ENCODE results near the gene A3GALT2. TPM values are rescaled to one million over a fixed set of nuclear protein-coding genes. Genes with fewer than 3 reads are reported as not detected.
A peak's percentile ranks its signal among the peaks of the same experiment; 100 is the strongest.

The A3GALT2 gene
- total RNA-seq, 1 experiment from 2014 or later, result not detected

GRCh38 chr1:33366762-33367484, 46.0 kb upstream of the A3GALT2 start:
- CTCF ChIA-PET, result interaction anchor here (1.0 to 2.4 kb wide), 2 partner anchors 71 kb away, joined by 5 to 11 read pairs; no protein-coding TSS in a partner anchor
- Mint-ChIP-seq H3K27ac (ENCODE audit: unreplicated experiment) (no peak overlapping the region), H3K27me3 (ENCODE audit: insufficient read depth, unreplicated experiment) (no peaks in the 10 kb centered on the region), H3K9me3 (ENCODE audit: unreplicated experiment) (no peaks in the 10 kb centered on the region), H3K4me3 (ENCODE audit: unreplicated experiment) (no peak overlapping the region), H3K4me1 (ENCODE audit: low read depth, unreplicated experiment) (peaks cover 8% of the 10 kb centered on the region), H3K36me3 (ENCODE audit: insufficient read depth, unreplicated experiment) (peaks cover 6% of the 10 kb centered on the region)
- POLR2A ChIA-PET, result no interaction called here
- BruUV-seq (replicated peaks), result no TSS peak
- peaks cover 18% of the 10 kb centered on the region; the same call in 1 of the 2 replicates for H3K4me1 ChIP-seq
- intact Hi-C loops (cut with micrococcal nuclease; ENCODE audit: unreplicated experiment), result loop anchor here (1.0 to 10.0 kb wide), 3 partner anchors 72 to 242 kb away; no protein-coding TSS in a partner anchor
- H3K27me3 ChIP-seq (replicated peaks; ENCODE audit: control insufficient read depth, insufficient read depth, low read length), result no peaks in the 10 kb centered on the region
- H3K4me3 ChIP-seq (ENCODE audit: low read depth, low read length), result no peak overlapping the region
- no peaks in the 10 kb centered on the region; the same call in 1 of the 2 replicates for H3K36me3 ChIP-seq (ENCODE audit: control insufficient read depth, insufficient read depth, low read length)
- no peaks in the 10 kb centered on the region for H3K9me3 ChIP-seq
- no peak for TF ChIP-seq CTCF (IDR thresholded peaks at IDR 0.05; ENCODE audit: insufficient read depth in 1 of 2, low read depth in 1 of 2, low read length in 1 of 2, severe bottlenecking in 1 of 2, unreplicated experiment in 1 of 2)
- no peak for DNase-seq

- Mint-ChIP-seq H3K4me1 (ENCODE audit: low read depth, unreplicated experiment) (peaks cover 8% of the 10 kb centered on the region), H3K4me3 (ENCODE audit: unreplicated experiment) (no peak overlapping the region), H3K36me3 (ENCODE audit: insufficient read depth, unreplicated experiment) (peaks cover 6% of the 10 kb centered on the region), H3K27me3 (ENCODE audit: insufficient read depth, unreplicated experiment) (no peaks in the 10 kb centered on the region), H3K27ac (ENCODE audit: unreplicated experiment) (no peak overlapping the region), H3K9me3 (ENCODE audit: unreplicated experiment) (no peaks in the 10 kb centered on the region)
- BruUV-seq (replicated peaks), result no TSS peak
- Histone ChIP-seq H3K27me3 (replicated peaks; ENCODE audit: control insufficient read depth, insufficient read depth, low read length) (no peaks in the 10 kb centered on the region), H3K4me1 (peaks cover 18% of the 10 kb centered on the region; the same call in 1 of the 2 replicates), H3K4me3 (ENCODE audit: low read depth, low read length) (no peak overlapping the region), H3K9me3 (no peaks in the 10 kb centered on the region), H3K36me3 (ENCODE audit: control insufficient read depth, insufficient read depth, low read length) (no peaks in the 10 kb centered on the region; the same call in 1 of the 2 replicates)
- CTCF ChIA-PET, result interaction anchor here (1.0 kb wide), 1 partner anchor 70 kb away, joined by 5 read pairs; no protein-coding TSS in a partner anchor
- DNase-seq, result peak; percentile 30 to 62
- POLR2A ChIA-PET, result no interaction called here
- intact Hi-C loops (cut with micrococcal nuclease; ENCODE audit: unreplicated experiment), result loop anchor here (5.0 to 10.0 kb wide), 2 partner anchors 92 to 241 kb away; no protein-coding TSS in a partner anchor
- no peak for TF ChIP-seq CTCF (IDR thresholded peaks at IDR 0.05; ENCODE audit: insufficient read depth in 1 of 2, low read depth in 1 of 2, low read length in 1 of 2, severe bottlenecking in 1 of 2, unreplicated experiment in 1 of 2)
Observed at GRCh38 chr1:33365560-33365997, 44.7 kb upstream of the A3GALT2 start.

GRCh38 chr1:33364565-33364918, 43.6 kb upstream of the A3GALT2 start:
- no peak for TF ChIP-seq CTCF (IDR thresholded peaks at IDR 0.05; ENCODE audit: insufficient read depth in 1 of 2, low read depth in 1 of 2, low read length in 1 of 2, severe bottlenecking in 1 of 2, unreplicated experiment in 1 of 2)
- no peaks in the 10 kb centered on the region for H3K27me3 Mint-ChIP-seq (ENCODE audit: insufficient read depth, unreplicated experiment)
- Histone ChIP-seq H3K4me1 (peaks cover 18% of the 10 kb centered on the region; the same call in 1 of the 2 replicates), H3K9me3 (no peaks in the 10 kb centered on the region), H3K4me3 (ENCODE audit: low read depth, low read length) (no peak overlapping the region), H3K27me3 (replicated peaks; ENCODE audit: control insufficient read depth, insufficient read depth, low read length) (no peaks in the 10 kb centered on the region), H3K36me3 (ENCODE audit: control insufficient read depth, insufficient read depth, low read length) (no peaks in the 10 kb centered on the region; the same call in 1 of the 2 replicates)
- no TSS peak for BruUV-seq (replicated peaks)
- DNase-seq, result no peak
- ChIA-PET CTCF (no interaction called here), POLR2A (interaction anchor here (0.6 kb wide), 1 partner anchor 18 kb away, joined by 3 read pairs; no protein-coding TSS in a partner anchor)
- H3K36me3 Mint-ChIP-seq (ENCODE audit: insufficient read depth, unreplicated experiment), result peaks cover 6% of the 10 kb centered on the region
- H3K9me3 Mint-ChIP-seq (ENCODE audit: unreplicated experiment), result no peaks in the 10 kb centered on the region
- H3K4me3 Mint-ChIP-seq (ENCODE audit: unreplicated experiment), result no peak overlapping the region
- peaks cover 8% of the 10 kb centered on the region for H3K4me1 Mint-ChIP-seq (ENCODE audit: low read depth, unreplicated experiment)
- peak overlapping the region; percentile 46 for H3K27ac Mint-ChIP-seq (ENCODE audit: unreplicated experiment)
- intact Hi-C loops (cut with micrococcal nuclease; ENCODE audit: unreplicated experiment), result loop anchor here (10.0 kb wide), 1 partner anchor 240 kb away; no protein-coding TSS in a partner anchor

Data from Caco-2 (cell line).